Measurements from ENCODE around the gene ELF1. TPM values are rescaled to one million over a fixed set of nuclear protein-coding genes. Genes with fewer than 3 reads are reported as not detected.
A peak's percentile ranks its signal among the peaks of the same experiment; 100 is the strongest.
"Not testable (repeated sequence)": the region's sequence is repeated elsewhere in the genome, so short reads cannot be mapped to it uniquely, and the experiment has no call there.

The ELF1 gene
- total RNA-seq, 1 experiment from 2014 or later: 15.3 TPM

- Histone ChIP-seq H3K4me3 (ENCODE audit: low read length) (no peak overlapping the region), H3K9me2 (replicated peaks; ENCODE audit: low read length) (no peaks in the 10 kb centered on the region), H3K9ac (ENCODE audit: low read length) (no peak overlapping the region), H4K20me1 (ENCODE audit: low read length) (no peaks in the 10 kb centered on the region), H3K79me2 (ENCODE audit: low read length) (no peaks in the 10 kb centered on the region), H2AFZ (ENCODE audit: low read length) (no peak overlapping the region), H3K4me1 (ENCODE audit: insufficient read depth, low read length) (no peaks in the 10 kb centered on the region), H3K4me2 (ENCODE audit: low read length) (no peak overlapping the region), H3K27ac (ENCODE audit: low read length) (no peak overlapping the region), H3K27me3 (ENCODE audit: low read length) (no peaks in the 10 kb centered on the region), H3F3A (ENCODE audit: low read length, unreplicated experiment) (no peaks in the 10 kb centered on the region), H3K36me3 (ENCODE audit: low read depth, low read length) (no peaks in the 10 kb centered on the region), H3K9me3 (ENCODE audit: low read length) (no peaks in the 10 kb centered on the region)
- ATAC-seq: no peak
- POLR2A ChIA-PET (ENCODE audit: unreplicated experiment): no interaction called here
- intact Hi-C loops (cut with micrococcal nuclease): no loop called here
- TF ChIP-seq EZH2phosphoT487 (IDR thresholded peaks at IDR 0.05; ENCODE audit: borderline replicate concordance, low read length) (no peak), EZH2 (IDR thresholded peaks at IDR 0.05; ENCODE audit: low read length, unreplicated experiment) (no peak), CTCF (conservative IDR thresholded peaks at IDR 0.05; ENCODE audit: low read depth, low read length) (no peak)
- DNase-seq: no peak
- no TSS peak for BruUV-seq (replicated peaks)
- CTCF ChIA-PET: no interaction called here
Observed at GRCh38 chr13:40897053-40897452, 122.1 kb downstream of the ELF1 start.

- ChIA-PET POLR2A (ENCODE audit: unreplicated experiment) (no interaction called here), CTCF (no interaction called here)
- intact Hi-C loops (cut with micrococcal nuclease): no loop called here
- Histone ChIP-seq H3K4me2 (ENCODE audit: low read length) (no peak overlapping the region), H3F3A (ENCODE audit: low read length, unreplicated experiment) (no peaks in the 10 kb centered on the region), H3K4me1 (ENCODE audit: insufficient read depth, low read length) (no peaks in the 10 kb centered on the region), H2AFZ (ENCODE audit: low read length) (no peak overlapping the region), H3K79me2 (ENCODE audit: low read length) (no peaks in the 10 kb centered on the region), H3K36me3 (ENCODE audit: low read depth, low read length) (no peaks in the 10 kb centered on the region), H3K4me3 (ENCODE audit: low read length) (no peak overlapping the region), H3K9me3 (ENCODE audit: low read length) (no peaks in the 10 kb centered on the region), H3K9ac (ENCODE audit: low read length) (no peak overlapping the region), H3K27me3 (ENCODE audit: low read length) (no peaks in the 10 kb centered on the region), H3K9me2 (replicated peaks; ENCODE audit: low read length) (no peaks in the 10 kb centered on the region), H4K20me1 (ENCODE audit: low read length) (no peaks in the 10 kb centered on the region), H3K27ac (ENCODE audit: low read length) (no peak overlapping the region)
- no TSS peak for BruUV-seq (replicated peaks)
- peak; percentile 37 for ATAC-seq
- peak; percentile 1 for DNase-seq
- TF ChIP-seq CTCF (conservative IDR thresholded peaks at IDR 0.05; ENCODE audit: low read depth, low read length): no peak
- no peak for TF ChIP-seq EZH2 (IDR thresholded peaks at IDR 0.05; ENCODE audit: low read length, unreplicated experiment)
- no peak for TF ChIP-seq EZH2phosphoT487 (IDR thresholded peaks at IDR 0.05; ENCODE audit: borderline replicate concordance, low read length)
Observed at GRCh38 chr13:40895227-40896184, 123.6 kb downstream of the ELF1 start.

- H3K9me3 ChIP-seq (ENCODE audit: low read length); intact Hi-C loops (cut with micrococcal nuclease); H3K4me3 ChIP-seq (ENCODE audit: low read length); H2AFZ ChIP-seq (ENCODE audit: low read length); DNase-seq; H4K20me1 ChIP-seq (ENCODE audit: low read length); ATAC-seq; H3K27me3 ChIP-seq (ENCODE audit: low read length); H3K9ac ChIP-seq (ENCODE audit: low read length); H3K9me2 ChIP-seq (replicated peaks; ENCODE audit: low read length); POLR2A ChIA-PET (ENCODE audit: unreplicated experiment); H3K36me3 ChIP-seq (ENCODE audit: low read depth, low read length); H3K79me2 ChIP-seq (ENCODE audit: low read length); H3F3A ChIP-seq (ENCODE audit: low read length, unreplicated experiment); H3K4me2 ChIP-seq (ENCODE audit: low read length); H3K27ac ChIP-seq (ENCODE audit: low read length); CTCF ChIA-PET; H3K4me1 ChIP-seq (ENCODE audit: insufficient read depth, low read length); BruUV-seq (replicated peaks): not testable (repeated sequence)
Observed at GRCh38 chr13:40893573-40893972, 125.5 kb downstream of the ELF1 start.

Measured in PC-3 (cell line).